ENCODE data around the gene LTBR. TPM values are rescaled to one million over a fixed set of nuclear protein-coding genes. Genes with fewer than 3 reads are reported as not detected.
A peak's percentile ranks its signal among the peaks of the same experiment; 100 is the strongest.

LTBR gene
- total RNA-seq, 1 experiment from 2014 or later: 3.1 TPM

DNA sequence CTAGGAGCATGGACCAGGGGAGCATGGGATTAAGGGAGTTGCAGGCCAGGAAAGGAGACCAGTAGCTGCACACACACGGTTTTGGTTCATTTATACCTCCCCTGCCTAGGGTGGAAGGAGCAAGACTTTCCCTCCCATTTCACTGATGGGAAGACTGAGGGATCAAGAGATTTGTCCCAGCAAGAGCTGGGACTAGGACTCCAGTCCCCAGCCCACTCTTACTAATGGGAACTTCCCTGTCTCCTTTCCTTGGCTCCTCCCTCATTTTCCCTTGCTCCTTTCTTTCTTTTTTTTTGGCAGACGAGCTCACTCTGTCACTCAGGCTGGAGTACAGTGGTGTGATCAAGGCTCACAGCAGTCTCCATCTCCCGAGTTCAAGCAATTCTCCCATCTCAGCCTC, 21.6 kb upstream of the LTBR start:
- DNase-seq (ENCODE audit: low read depth, low spot score): no peak
- POLR2A ChIA-PET: interaction anchor here (0.8 kb wide), 1 partner anchor 36 kb away, joined by 3 read pairs; no protein-coding TSS in a partner anchor
- H3K9me3 ChIP-seq (ENCODE audit: control insufficient read depth, insufficient read depth, low read depth, low read length): no peaks in the 10 kb centered on the region
- no peak overlapping the region for H3K4me3 ChIP-seq (ENCODE audit: low read depth in 2 of 2, low read length in 2 of 2)
- no TSS peak for BruUV-seq (replicated peaks)
- peak overlapping the region; percentile 77; the same call in 1 of the 2 replicates for H3K27ac ChIP-seq (ENCODE audit: low read length)
- intact Hi-C loops (cut with micrococcal nuclease; ENCODE audit: unreplicated experiment) (no loop called here), in situ Hi-C loops (cut with HindIII; ENCODE audit: low pct_unique_long_range_greater_than_20kb, low sequenced_read_pairs) (no loop called here)
- no peaks in the 10 kb centered on the region for H3K36me3 ChIP-seq (ENCODE audit: control insufficient read depth, insufficient read depth, low read length)
- H3K27me3 ChIP-seq (ENCODE audit: control insufficient read depth, insufficient read depth, low read length): no peaks in the 10 kb centered on the region
- no peak for ATAC-seq
- TF ChIP-seq SIN3A (IDR thresholded peaks at IDR 0.05; ENCODE audit: borderline replicate concordance, insufficient read depth, low read depth, low read length) (no peak), REST (IDR thresholded peaks at IDR 0.05; ENCODE audit: insufficient read depth in 1 of 2, low read depth in 2 of 2, low read length in 1 of 2) (no peak), POLR2AphosphoS5 (IDR thresholded peaks at IDR 0.05; ENCODE audit: low read depth, low read length) (no peak), CTCF (IDR thresholded peaks at IDR 0.05) (no peak), TCF7L2 (IDR thresholded peaks at IDR 0.05; ENCODE audit: low read depth, low read length) (no peak)
- H3K4me1 ChIP-seq (ENCODE audit: control insufficient read depth, insufficient read depth, low read length): peaks cover 7% of the 10 kb centered on the region
- CTCF ChIA-PET: interaction anchor here (1.1 kb wide), 1 partner anchor 36 kb away, joined by 7 read pairs; no protein-coding TSS in a partner anchor

DNA sequence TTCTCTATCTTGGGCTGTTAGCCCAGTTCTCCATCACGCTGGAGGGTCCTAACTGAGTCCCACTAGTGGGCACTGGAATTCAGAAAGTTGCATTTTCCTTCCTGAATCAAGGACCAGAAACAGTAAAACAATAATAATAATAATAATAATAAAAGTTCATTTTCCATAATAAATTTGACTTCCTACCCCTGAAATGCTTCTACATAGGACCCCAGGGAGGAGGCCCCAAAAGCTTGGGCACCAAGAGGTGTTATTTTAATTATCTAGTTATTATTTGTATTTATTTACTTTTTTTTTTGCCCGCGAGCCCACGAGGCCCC, 21.0 kb upstream of the LTBR start:
- H3K4me3 ChIP-seq (ENCODE audit: low read depth in 2 of 2, low read length in 2 of 2): peak overlapping the region in 1 of 2 experiments; percentile 26; a peak in 1 of 4 replicates
- no peaks in the 10 kb centered on the region for H3K36me3 ChIP-seq (ENCODE audit: control insufficient read depth, insufficient read depth, low read length)
- TF ChIP-seq SIN3A (IDR thresholded peaks at IDR 0.05; ENCODE audit: borderline replicate concordance, insufficient read depth, low read depth, low read length): no peak
- POLR2A ChIA-PET: interaction anchor here (0.5 to 0.8 kb wide), 2 partner anchors 14 to 37 kb away, joined by 3 to 4 read pairs; no protein-coding TSS in a partner anchor
- intact Hi-C loops (cut with micrococcal nuclease; ENCODE audit: unreplicated experiment): no loop called here
- CTCF ChIA-PET: interaction anchor here (1.1 kb wide), 1 partner anchor 37 kb away, joined by 7 read pairs; no protein-coding TSS in a partner anchor
- H3K27ac ChIP-seq (ENCODE audit: low read length): peak overlapping the region; percentile 77
- in situ Hi-C loops (cut with HindIII; ENCODE audit: low pct_unique_long_range_greater_than_20kb, low sequenced_read_pairs): no loop called here
- no TSS peak for BruUV-seq (replicated peaks)
- H3K9me3 ChIP-seq (ENCODE audit: control insufficient read depth, insufficient read depth, low read depth, low read length): no peaks in the 10 kb centered on the region
- no peaks in the 10 kb centered on the region for H3K27me3 ChIP-seq (ENCODE audit: control insufficient read depth, insufficient read depth, low read length)
- ATAC-seq (no peak), DNase-seq (ENCODE audit: low read depth, low spot score) (no peak)
- H3K4me1 ChIP-seq (ENCODE audit: control insufficient read depth, insufficient read depth, low read length): peaks cover 12% of the 10 kb centered on the region

- CTCF ChIA-PET: interaction anchor here (1.1 kb wide), 1 partner anchor 37 kb away, joined by 7 read pairs; no protein-coding TSS in a partner anchor
- H3K4me1 ChIP-seq (ENCODE audit: control insufficient read depth, insufficient read depth, low read length): peaks cover 16% of the 10 kb centered on the region
These were observed 20.5 kb upstream of the LTBR start for GRCh38 chr12:6363330-6364043.

More at GRCh38 chr12:6363330-6364043, 20.5 kb upstream of the LTBR start:
- in situ Hi-C loops (cut with HindIII; ENCODE audit: low pct_unique_long_range_greater_than_20kb, low sequenced_read_pairs): no loop called here
- Histone ChIP-seq H3K27ac (ENCODE audit: low read length) (peak overlapping the region; percentile 82), H3K36me3 (ENCODE audit: control insufficient read depth, insufficient read depth, low read length) (no peaks in the 10 kb centered on the region), H3K4me3 (ENCODE audit: low read depth in 2 of 2, low read length in 2 of 2) (peak overlapping the region; percentile 50 to 67), H3K27me3 (ENCODE audit: control insufficient read depth, insufficient read depth, low read length) (no peaks in the 10 kb centered on the region), H3K9me3 (ENCODE audit: control insufficient read depth, insufficient read depth, low read depth, low read length) (no peaks in the 10 kb centered on the region)
- POLR2A ChIA-PET: interaction anchor here (0.5 to 0.8 kb wide), 2 partner anchors 14 to 37 kb away, joined by 3 to 4 read pairs; no protein-coding TSS in a partner anchor
- BruUV-seq (replicated peaks): no TSS peak
- DNase-seq (ENCODE audit: low read depth, low spot score): no peak
- ATAC-seq: peak; percentile 92
- intact Hi-C loops (cut with micrococcal nuclease; ENCODE audit: unreplicated experiment): no loop called here
- TF ChIP-seq CTCF (IDR thresholded peaks at IDR 0.05) (no peak), TCF7L2 (IDR thresholded peaks at IDR 0.05; ENCODE audit: low read depth, low read length) (no peak), POLR2AphosphoS5 (IDR thresholded peaks at IDR 0.05; ENCODE audit: low read depth, low read length) (peak; percentile 68), SIN3A (IDR thresholded peaks at IDR 0.05; ENCODE audit: borderline replicate concordance, insufficient read depth, low read depth, low read length) (no peak), REST (IDR thresholded peaks at IDR 0.05; ENCODE audit: insufficient read depth in 1 of 2, low read depth in 2 of 2, low read length in 1 of 2) (no peak)
